Loucy (cell line): ENCODE measurements around the gene CNOT3.
A peak's percentile ranks its signal among the peaks of the same experiment; 100 is the strongest.

Source experiments
- H2AFZ ChIP-seq: fragments of 200-600 bp; sonication (generic); 2 replicates; pipeline ENCODE4 v1.6.0; 2016; ENCODE audit warnings: antibody characterized with exemption, mild to moderate bottlenecking, low read length, moderate library complexity
- H3F3A ChIP-seq: fragments of 200-600 bp; 2 replicates; pipeline ENCODE4 v1.6.0; 2016; ENCODE audit warnings: antibody characterized with exemption, low read depth, mild to moderate bottlenecking
- H3K27me3 ChIP-seq: fragments of 200-600 bp; sonication (generic); 2 replicates; pipeline ENCODE4 v1.6.1; 2014; ENCODE audit warnings: low read length, mild to moderate bottlenecking; ENCODE audit not compliant: insufficient read depth, poor library complexity, severe bottlenecking
- H3K36me3 ChIP-seq: fragments of 200-600 bp; sonication (generic); 2 replicates; pipeline ENCODE4 v1.6.1; 2016; ENCODE audit warnings: low read length; ENCODE audit not compliant: insufficient read depth
- H3K4me1 ChIP-seq: fragments of 200-600 bp; sonication (generic); 2 replicates; pipeline ENCODE4 v1.5.1; 2014; ENCODE audit warnings: low read length, mild to moderate bottlenecking; ENCODE audit not compliant: insufficient read depth, poor library complexity, severe bottlenecking
- H3K4me2 ChIP-seq: fragments of 200-600 bp; sonication (generic); 2 replicates; pipeline ENCODE4 v1.6.0; 2014; ENCODE audit warnings: antibody characterized with exemption, low read length, low read depth, mild to moderate bottlenecking; ENCODE audit not compliant: poor library complexity, severe bottlenecking
- H3K4me3 ChIP-seq: fragments of 200-600 bp; sonication (generic); 2 replicates; pipeline ENCODE4 v1.5.1; 2014; ENCODE audit warnings: low read length, mild to moderate bottlenecking, mixed read lengths; ENCODE audit not compliant: poor library complexity, severe bottlenecking
- H3K79me2 ChIP-seq: fragments of 200-600 bp; sonication (generic); 2 replicates; pipeline ENCODE4 v1.6.1; 2014; ENCODE audit warnings: low read length; ENCODE audit not compliant: insufficient read depth
- H3K9ac ChIP-seq: fragments of 200-600 bp; sonication (generic); 2 replicates; pipeline ENCODE4 v1.6.0; 2014; ENCODE audit warnings: mild to moderate bottlenecking, low read depth, low read length, moderate library complexity; ENCODE audit not compliant: poor library complexity, severe bottlenecking
- H3K9me2 ChIP-seq: fragments of 200-600 bp; sonication (generic); replicated peaks from 2 replicates; pipeline ENCODE4 v1.6.1; 2016; ENCODE audit warnings: low read depth, low read length, mixed read lengths
- H3K9me3 ChIP-seq: fragments of 200-600 bp; sonication (generic); 2 replicates; pipeline ENCODE4 v1.6.1; 2014; ENCODE audit warnings: mild to moderate bottlenecking, antibody characterized with exemption, low read length, low read depth; ENCODE audit not compliant: insufficient read depth
- H4K20me1 ChIP-seq: fragments of 200-600 bp; sonication (generic); 2 replicates; pipeline ENCODE4 v1.6.0; 2014; ENCODE audit warnings: antibody characterized with exemption, low read length, mild to moderate bottlenecking; ENCODE audit not compliant: insufficient read depth, poor library complexity, severe bottlenecking
- CTCF ChIP-seq: fragments of 200-600 bp; sonication (generic); conservative IDR thresholded peaks from 2 replicates; pipeline ENCODE4 v1.5.1; 2014; ENCODE audit warnings: mild to moderate bottlenecking, antibody characterized with exemption, low read length
- EZH2phosphoT487 ChIP-seq: fragments of 200-600 bp; IDR thresholded peaks from 2 replicates; pipeline ENCODE4 v1.6.1; 2018; ENCODE audit warnings: antibody characterized with exemption, mild to moderate bottlenecking, moderate library complexity, borderline replicate concordance

CNOT3 gene

GRCh38 chr19:54102421-54103169, 35.0 kb upstream of the CNOT3 start, which contains the start of gene NDUFA3:
NDUFA3 (plus strand) TSS chr19:54102855; CDS start chr19:54102879, 24 bp downstream.
- Histone ChIP-seq H3K4me1 (peaks cover 8% of the 10 kb centered on the region), H3K9me3 (no peaks in the 10 kb centered on the region), H2AFZ (peak within 1 kb of the TSS; percentile 87), H4K20me1 (no peaks in the 10 kb centered on the region), H3K9me2 (no peaks in the 10 kb centered on the region), H3K79me2 (peaks cover 34% of the 10 kb centered on the region), H3K36me3 (peaks cover 14% of the 10 kb centered on the region; the same call in 1 of the 2 replicates), H3K4me2 (peak within 1 kb of the TSS; percentile 95), H3K9ac (peak within 1 kb of the TSS; percentile 92), H3K27me3 (no peaks in the 10 kb centered on the region), H3K4me3 (peak within 1 kb of the TSS; percentile 94), H3F3A (no peaks in the 10 kb centered on the region)
- no peak for TF ChIP-seq EZH2phosphoT487

GRCh38 chr19:54104998-54105715, 32.4 kb upstream of the CNOT3 start:
- no peak overlapping the region for H3K4me3 ChIP-seq
- peaks cover 4% of the 10 kb centered on the region for H4K20me1 ChIP-seq
- H3F3A ChIP-seq = no peaks in the 10 kb centered on the region
- no peak for TF ChIP-seq CTCF
- no peak for TF ChIP-seq EZH2phosphoT487
- H3K9ac ChIP-seq = no peak overlapping the region
- H3K9me2 ChIP-seq = no peaks in the 10 kb centered on the region
- no peak overlapping the region for H3K4me2 ChIP-seq
- H3K27me3 ChIP-seq = no peaks in the 10 kb centered on the region
- H3K79me2 ChIP-seq = peaks cover 34% of the 10 kb centered on the region
- H2AFZ ChIP-seq = no peak overlapping the region
- H3K4me1 ChIP-seq = peaks cover 8% of the 10 kb centered on the region
- peaks cover 38% of the 10 kb centered on the region; the same call in 1 of the 2 replicates for H3K36me3 ChIP-seq
- no peaks in the 10 kb centered on the region for H3K9me3 ChIP-seq

GRCh38 chr19:54105796-54106195, 31.8 kb upstream of the CNOT3 start:
- Histone ChIP-seq H2AFZ (no peak overlapping the region), H3K4me3 (no peak overlapping the region), H3K9me2 (no peaks in the 10 kb centered on the region), H3K4me2 (no peak overlapping the region), H3K79me2 (peaks cover 34% of the 10 kb centered on the region), H3K27me3 (no peaks in the 10 kb centered on the region), H3K4me1 (peaks cover 8% of the 10 kb centered on the region), H3K36me3 (peaks cover 40% of the 10 kb centered on the region; the same call in 1 of the 2 replicates), H3K9me3 (no peaks in the 10 kb centered on the region), H4K20me1 (peaks cover 4% of the 10 kb centered on the region), H3K9ac (no peak overlapping the region), H3F3A (no peaks in the 10 kb centered on the region)
- TF ChIP-seq CTCF (no peak), EZH2phosphoT487 (no peak)
